ENCODE measurements around the gene MACROD2.
"Not testable (repeated sequence)": the region's sequence is repeated elsewhere in the genome, so short reads cannot be mapped to it uniquely, and the experiment has no call there.

The MACROD2 gene

DNA sequence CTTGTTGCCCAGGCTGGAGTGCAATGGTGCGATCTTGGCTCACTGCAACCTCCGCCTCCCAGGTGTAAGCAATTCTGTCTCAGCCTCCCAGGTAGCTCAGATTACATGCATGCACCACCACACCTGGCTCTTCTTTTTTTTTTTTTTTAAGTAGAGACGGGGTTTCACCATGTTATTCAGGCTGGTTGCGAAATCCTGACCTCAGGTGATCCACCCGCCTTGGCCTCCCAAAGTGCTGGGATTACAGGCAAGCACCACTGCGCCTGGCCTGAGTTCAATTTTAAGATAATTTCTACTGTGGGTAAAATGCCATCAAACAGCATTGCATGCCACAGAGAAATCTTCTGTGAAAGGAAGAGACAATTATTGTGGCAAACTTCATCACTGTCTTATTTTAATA lies 1944.8 kb downstream of the MACROD2 start:
- no peak for DNase-seq (ENCODE audit: low read depth in 2 of 2)

DNA sequence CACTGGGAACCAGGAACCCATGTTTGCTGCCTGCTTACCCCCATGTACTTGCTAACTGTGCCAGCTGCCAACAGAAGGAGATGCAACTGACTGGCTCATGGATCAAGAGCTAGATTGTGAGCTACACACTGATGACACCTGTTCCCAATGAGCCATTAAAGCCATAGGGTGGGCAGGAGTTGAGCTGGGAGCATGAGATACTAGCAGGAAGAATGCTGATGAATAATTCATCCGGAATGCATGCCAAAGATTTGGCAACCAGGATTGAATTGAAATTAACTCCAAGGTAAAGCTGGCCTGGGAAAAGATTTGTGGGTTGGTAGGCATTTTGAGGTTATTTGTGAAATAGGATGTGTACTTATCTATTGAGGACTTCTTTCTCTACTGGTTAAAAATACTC lies 1946.8 kb downstream of the MACROD2 start:
- DNase-seq (ENCODE audit: low read depth in 2 of 2) = no peak

DNA sequence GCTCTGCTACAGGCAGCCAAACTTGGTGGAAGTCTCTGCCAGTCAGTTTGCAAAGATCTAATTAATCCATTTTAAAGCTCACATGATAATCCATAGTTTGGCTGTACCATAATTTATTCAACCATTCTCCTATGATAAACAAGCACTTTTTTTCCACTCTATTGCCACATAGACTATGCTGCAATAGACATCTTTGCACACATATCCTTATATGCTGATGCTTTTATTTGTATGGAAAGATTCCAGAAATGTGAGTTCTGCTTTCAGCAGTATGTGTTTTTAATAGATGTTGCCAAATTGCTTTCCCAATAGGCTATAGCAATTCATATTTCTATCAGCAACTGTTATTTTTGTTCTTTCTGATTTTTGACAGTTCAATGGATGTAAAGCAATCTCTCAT lies 1950.0 kb downstream of the MACROD2 start:
- peak; percentile 21 to 22 for DNase-seq (ENCODE audit: low read depth in 2 of 2)

DNA sequence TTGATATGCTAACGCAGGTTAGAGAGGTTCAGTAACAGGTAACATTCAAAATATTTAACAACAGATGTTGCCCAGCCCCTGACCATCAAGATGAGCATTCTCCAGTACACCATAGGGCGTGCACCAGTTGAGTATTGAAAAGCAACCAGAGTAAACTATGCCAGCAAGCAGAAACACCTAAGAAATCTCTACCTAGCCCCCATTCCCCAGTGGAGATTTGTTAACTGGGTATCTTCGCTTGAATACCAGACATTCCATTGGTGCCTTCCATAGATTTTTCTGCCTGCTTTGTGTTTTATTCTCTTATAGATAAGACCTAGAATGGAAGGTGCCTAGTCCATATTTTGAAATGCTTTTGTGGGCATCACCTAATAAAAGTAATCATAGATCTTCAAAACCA lies 1954.1 kb downstream of the MACROD2 start:
- DNase-seq (ENCODE audit: low read depth in 2 of 2) = no peak

DNA sequence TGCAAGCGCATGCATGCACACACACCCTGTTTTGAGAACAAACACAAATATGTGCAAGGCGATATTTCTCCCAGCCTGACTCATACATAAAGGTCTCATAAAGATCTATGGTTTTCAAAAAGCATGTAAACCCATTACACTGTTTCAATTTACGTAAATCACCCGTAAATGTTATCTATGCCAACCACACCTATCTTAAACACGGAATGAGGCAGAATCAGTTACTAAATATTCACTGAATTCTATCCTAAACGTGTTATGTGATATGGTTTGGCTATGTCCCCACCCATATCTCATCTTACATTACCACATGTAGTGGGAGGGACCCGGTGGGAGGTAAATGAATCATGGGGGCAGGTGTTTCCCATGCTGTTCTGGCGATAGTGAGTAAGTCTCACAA lies 1956.3 kb downstream of the MACROD2 start:
- DNase-seq (ENCODE audit: low read depth in 2 of 2) = no peak

DNA sequence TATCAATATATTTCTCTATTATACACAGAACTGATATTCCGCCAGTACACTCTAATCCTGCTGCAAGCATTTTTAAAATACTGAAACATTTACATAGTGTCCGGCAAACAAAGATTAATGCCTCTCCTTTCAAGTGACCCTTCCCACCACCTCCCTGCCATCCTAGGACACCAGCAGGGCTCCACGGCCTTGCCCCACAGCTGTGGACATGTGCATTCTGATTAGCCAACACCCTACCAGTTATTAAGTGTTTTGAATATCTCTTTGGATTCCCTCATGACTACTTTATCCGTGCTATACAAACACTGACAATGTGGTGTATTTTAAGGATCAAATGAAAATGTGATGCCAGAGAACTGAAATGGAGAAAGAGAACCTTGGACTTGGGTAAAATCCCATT lies 1962.8 kb downstream of the MACROD2 start:
- no peak for DNase-seq (ENCODE audit: low read depth in 2 of 2)

DNA sequence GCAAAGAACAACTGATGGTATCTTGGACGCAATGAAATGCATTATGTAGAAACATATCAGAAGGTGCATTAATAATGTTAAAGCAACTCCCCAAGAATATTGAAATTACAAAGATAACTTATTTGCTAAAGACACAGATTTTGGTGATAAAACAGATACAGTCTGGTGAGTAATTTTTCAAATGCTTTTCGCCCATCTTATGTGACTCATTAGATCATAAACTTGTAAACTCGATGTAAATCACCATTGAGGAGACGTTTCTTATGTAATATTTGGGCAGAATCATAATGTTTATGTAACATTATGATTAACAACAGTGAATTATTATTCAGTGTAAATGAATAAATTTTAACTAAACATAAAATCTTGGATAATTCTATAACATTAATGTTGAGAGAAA lies 1969.8 kb downstream of the MACROD2 start:
- no peak for DNase-seq (ENCODE audit: low read depth in 2 of 2)

DNA sequence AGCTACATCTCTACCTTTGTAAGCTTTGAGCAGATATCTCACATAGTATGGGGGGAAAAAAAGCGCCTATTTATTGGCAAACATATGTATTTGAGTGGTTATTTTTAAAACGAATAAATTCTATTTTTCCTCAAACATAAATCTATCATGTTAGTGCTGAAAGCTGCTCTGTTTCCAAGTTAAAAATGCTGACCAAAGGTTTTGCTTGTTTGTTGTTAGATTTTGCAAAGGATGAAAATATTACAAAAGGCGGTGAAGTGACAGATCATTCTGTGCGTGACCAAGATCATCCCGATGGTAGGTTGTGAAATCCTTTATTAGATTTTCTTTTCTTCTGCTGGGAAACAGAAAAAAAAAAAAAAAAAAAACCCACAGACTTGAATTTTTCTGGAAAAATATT lies 1972.0 kb downstream of the MACROD2 start:
- DNase-seq (ENCODE audit: low read depth in 2 of 2) = no peak

DNA sequence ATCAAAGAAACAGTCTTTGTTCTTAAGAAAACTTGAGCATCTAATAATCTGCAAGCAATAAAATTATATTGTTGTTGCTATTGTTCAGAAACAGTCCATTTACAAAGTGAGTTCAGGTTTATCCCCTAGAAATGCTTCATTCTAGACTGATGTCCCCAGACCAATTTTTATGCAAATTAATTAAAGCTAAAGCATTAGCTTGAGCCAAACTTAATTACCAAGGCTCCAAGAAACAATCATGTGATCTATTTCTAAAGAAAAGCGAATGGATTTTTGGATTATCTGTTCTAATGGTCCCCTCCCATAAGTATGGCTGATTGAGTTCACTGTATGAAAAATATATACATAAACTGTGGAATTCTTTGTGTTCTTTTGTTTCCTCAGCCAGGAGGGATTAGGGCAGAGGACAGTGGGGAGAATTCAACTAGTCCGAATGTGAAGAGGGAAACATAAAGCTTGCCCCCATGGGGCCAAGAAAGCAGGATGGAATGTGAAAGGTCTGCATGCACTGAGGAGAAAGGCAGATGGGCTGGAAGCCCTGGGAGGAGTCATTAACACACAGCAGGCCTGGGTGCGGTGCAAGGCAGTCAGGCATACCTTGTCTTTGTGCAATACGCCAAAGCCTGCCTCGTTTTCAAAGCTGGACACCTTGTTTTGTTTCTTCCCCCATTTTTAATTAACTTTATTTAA lies 1980.9 kb downstream of the MACROD2 start:
- no peak for DNase-seq (ENCODE audit: low read depth in 2 of 2)

DNA sequence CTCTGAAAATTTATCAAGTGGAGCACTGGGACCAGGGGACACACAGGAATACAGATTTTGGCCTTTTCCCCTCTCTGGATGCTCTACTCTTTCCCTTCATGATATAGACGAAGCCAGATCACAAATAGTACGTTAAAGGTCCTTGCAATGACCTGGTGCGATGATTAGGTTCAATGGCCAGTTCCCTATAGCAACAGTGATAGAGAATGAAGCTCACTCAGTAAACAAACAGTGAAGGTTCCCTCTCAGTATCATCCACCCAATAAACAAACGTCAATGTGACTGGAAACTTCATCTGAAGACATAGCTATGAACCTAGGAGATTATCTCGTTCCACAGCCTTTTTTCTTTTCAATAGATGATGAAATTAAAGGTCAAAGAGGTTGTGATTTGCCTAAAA lies 1981.7 kb downstream of the MACROD2 start:
- DNase-seq (ENCODE audit: low read depth in 2 of 2) = no peak

DNA sequence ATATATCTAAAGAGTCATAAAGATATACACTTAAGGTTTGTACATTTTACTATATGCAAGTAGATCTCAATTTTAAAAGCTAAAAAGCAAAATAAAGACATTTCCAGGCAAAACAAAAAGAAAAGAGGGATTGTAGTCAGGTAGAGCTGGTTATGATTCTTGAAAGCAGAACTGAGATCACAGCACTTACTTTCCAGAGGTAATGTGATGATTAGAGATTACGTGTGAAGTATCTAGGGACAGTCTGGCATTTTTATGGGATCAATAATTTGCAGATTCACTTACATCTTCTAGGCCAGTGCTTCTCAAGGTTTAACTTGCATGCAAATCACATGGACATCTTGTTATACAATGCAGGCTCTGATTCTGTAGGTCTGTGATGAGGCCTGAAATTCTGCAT lies 1982.4 kb downstream of the MACROD2 start:
- DNase-seq (ENCODE audit: low read depth in 2 of 2) = no peak

DNA sequence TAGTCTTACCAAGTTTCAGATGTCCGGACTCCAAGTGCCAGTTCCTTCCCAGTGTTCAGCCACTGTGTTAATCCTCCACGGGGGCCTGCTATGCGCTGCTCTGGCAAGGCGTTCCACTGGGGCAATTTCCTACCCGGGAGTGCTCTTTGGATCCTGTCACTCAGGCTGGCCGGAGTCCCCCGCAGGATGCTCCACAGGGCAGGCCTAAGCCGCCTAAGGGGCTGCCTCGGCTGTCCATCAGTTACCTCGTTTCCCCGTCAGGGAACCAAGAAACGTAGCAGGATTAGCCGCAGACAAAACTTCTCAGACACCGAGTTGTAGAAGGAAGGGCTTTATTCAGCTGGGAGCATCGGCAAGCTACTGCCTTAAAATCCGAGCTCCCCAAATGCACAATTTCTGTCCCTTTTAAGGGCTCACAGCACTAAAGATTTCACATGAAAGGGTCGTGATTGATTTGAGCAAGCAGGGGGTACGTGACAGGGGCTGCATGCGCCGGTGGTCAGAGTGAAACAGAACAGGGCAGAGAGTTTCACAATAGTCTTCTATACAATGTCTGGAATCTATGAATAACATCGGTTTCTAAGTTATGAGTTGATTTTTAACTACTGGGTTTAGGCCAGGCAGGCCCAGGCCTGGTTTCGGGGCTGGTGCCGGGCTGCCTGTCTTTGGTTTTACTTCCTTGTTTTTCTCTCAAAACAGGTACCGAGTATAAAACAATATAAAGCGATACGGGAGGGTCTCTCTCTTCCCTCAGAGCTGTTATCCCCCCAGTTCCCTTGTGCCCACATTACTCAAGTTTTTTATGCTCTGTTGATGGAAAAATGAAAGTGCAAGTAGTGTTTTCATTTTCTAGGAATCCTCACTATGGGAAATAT lies 1990.4 kb downstream of the MACROD2 start:
- DNase-seq (ENCODE audit: low read depth in 2 of 2) = not testable (repeated sequence)

DNA sequence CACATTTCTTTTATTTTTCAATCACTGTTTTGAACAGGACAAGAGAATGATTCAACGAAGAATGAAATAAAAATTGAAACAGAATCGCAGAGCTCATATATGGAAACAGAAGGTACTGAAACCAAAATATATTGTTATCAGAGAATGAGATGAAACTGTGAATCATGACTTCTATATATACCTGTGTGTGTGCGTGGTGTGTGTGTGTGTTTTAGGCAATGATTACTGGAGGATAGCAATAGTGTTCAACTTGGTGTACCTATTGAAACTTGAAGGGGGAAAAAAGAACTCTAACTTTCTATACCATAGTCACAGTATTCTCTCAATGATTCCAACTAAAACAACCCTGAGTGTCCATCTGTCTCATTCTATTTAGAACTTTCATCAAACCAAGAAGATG lies 1991.4 kb downstream of the MACROD2 start:
- no peak for DNase-seq (ENCODE audit: low read depth in 2 of 2)

DNA sequence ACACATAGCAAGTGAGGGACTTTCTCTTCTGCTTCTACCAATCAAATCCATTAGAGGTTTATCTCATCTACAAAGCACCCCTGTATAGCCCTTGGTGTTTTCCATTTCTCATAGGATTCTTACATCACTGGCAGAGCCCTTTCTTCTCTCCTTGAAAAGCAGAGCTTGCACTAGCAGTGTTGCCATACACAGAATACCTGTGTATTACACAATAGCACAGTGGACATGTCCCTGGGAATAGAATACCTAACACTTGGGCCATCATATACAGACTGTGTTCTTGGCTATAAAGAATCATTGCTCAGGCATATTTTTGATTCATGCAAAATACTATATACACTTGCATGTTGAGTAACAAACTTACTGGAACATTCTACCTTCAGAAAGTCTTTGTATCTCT lies 1996.0 kb downstream of the MACROD2 start:
- DNase-seq (ENCODE audit: low read depth in 2 of 2) = no peak

DNA sequence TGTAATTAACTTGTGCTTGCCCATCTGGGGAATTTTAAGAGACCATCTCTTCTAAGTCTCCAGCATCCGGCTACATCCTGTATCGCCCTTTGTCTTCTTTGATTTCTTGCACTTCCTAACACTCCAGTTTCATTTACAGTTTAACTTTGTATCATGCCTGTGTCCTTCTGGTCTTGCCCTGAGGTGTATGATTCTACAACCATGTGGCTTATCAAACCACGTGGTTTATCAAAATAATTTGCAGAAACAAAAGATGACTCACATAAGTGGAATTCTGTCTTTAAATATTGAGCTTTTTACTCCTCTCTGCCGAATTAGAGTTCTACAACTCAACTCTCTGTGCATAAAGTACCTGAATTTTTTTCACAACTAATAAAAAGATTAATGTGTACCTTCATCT lies 1997.2 kb downstream of the MACROD2 start:
- DNase-seq (ENCODE audit: low read depth in 2 of 2) = no peak

DNA sequence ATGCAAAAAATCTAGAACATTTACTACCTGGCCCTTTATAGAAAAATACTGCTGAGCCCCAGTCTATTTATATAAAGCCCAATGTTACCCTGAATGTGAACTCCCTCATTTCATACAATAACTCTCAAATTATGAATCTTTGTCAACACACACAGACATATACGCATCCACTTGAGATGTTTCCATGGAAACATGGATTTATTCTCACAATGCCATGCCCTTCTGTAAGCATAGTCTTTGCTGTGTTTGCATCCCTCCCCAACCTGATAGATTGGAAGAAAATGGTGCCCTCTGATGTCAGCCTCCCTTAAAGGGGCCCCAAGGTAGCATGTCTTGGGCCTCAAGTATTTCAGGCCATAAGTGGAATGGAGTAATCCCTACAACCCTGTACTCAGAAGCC lies 2004.8 kb downstream of the MACROD2 start:
- no peak for DNase-seq (ENCODE audit: low read depth in 2 of 2)

DNA sequence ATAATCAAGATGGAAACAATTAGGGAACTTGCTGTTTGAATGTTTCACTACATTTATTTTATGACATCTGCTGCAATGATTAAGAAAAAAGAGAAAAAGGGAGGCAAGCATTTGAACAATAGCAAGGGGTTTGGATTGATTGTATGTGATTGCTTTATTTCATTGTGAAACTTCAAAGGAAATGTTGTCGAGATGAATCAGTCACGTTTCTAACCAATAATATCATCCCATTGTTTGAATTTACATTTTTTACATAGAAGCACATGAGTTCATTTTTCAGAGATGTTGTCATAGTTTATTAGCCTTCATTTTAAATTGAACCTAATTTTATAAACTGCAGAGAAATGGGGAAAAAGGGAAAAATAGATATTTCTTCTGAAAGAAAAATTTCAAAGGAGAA lies 2006.0 kb downstream of the MACROD2 start:
- DNase-seq (ENCODE audit: low read depth in 2 of 2) = peak in 1 of 2 experiments; percentile 13

DNA sequence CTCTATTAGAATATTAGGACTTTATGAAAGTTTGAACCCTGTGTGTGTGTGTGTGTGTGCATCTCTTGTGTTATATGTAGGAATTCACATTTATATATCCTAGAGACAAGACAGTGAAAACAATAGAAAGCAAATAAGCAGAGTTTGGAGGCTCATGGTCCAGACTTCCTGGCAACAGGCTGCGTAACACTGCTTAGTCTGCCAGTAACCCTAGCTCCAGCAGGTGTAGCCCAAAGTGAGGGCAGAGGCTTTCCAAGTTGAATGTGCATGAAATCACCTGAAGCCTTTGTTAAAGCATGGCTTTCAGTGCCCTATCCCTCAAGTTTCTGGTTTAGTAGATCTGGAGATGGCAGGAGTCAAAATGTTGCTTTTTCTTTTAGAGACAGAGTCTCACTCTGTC lies 2008.0 kb downstream of the MACROD2 start:
- no peak for DNase-seq (ENCODE audit: low read depth in 2 of 2)

DNA sequence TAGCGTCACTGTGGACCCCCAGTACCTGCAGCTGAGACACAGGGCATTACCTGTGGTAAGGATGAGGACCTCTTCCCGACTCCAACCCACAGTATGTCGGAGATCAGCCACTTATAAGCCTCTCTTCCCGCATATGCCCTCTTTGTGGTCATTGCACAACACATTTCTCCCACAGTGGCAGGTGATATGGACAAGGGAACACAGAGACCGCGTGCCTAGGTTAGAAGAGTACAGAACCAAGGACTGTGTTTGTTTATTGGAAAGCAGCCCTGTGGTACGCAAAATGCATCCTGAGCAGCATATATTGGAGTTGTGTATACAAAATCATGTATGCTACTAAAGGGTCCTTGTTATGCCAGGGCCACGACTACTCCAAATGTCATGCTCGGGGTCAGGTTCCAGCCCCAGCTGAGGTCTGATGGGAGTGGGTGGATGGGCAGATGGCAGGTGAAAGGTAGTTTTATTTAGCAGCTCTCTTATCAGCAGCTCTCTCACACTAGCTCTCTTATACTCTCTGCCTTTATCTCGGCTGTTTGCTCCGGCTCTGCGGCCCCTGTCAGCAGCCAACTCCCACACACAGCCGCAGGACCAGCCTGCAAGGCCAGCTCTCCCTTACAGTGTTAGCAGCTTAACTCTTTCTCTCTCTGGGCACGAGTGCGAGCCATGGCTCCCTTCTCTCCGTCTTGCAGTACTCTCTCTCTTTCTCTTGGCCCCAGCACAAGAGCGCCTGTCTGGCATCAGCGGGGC lies 2009.0 kb downstream of the MACROD2 start:
- no peak for DNase-seq (ENCODE audit: low read depth in 2 of 2)

DNA sequence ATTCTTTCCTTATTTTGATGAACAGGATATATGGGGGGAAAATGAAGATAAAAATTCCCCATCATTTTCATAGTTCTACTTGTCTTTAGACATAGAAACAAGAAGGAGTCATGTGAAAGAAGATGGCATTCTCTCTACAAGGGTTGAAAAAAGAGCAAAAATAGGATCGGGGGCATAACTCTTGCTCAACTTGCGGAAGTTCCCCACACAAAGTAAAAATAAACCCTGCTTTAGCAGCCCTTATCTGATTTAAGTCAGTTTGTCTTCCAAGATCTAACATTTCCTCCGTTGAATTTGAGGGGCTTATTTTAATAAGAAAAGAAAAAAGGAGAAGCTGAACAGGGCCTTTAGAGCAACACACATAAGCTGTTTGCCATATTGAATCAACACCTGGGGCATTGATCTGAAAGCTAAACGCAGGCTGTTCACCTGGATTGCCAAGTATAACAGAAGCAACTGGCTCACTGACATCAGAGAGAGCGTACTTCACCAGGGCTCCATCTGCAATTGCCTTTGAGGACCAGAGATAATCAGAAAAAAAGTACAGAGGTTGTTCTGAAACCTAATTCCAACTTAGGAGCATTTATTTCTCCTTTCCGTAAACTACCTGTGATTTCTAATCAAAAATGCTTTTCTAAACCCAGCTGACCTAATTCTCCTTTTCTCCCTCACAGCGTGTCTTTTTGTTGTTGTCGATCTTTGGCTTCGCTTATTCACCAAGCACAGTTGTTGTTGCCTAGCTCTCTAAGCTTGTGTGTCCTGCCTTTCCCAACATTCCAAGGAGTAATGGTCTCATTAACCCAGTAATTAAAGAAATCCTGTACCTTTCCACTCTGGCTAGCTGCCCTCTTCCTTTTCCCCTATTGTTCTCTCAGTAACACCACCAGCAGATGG lies 2010.0 kb downstream of the MACROD2 start:
- DNase-seq (ENCODE audit: low read depth in 2 of 2) = no peak

DNA sequence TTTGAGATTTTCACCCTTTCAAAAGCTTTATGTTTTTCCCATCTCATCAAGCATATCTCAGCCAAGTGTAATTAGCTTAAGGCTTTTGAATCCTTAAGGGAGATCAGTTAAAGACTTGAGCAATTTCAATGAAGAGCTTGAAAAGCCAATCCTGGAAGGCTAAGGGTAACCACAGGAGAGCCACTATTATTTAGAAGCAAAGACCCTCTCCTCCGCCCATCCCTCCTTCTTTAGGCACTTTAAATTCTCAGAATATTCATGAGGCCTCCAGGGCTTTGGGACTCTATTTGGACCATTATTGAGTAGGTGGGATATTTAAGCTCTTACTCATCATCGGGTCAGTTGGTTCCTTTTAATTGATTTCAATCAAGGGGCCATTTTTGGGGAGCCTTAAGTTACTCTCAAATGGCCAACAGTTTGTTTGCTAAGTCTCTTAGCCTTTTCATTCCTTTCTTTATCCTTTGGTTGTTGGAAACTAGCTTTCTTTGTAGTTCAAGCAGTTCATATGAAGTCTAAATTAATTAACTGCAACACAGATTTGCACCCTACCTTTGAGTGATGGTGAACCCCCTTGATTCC lies 2010.7 kb downstream of the MACROD2 start:
- no peak for DNase-seq (ENCODE audit: low read depth in 2 of 2)
